Neural cell (in vitro differentiated cells): ENCODE data around the gene ZC3H15.

Source experiments
- CTCF ChIP-seq: fragments of 450-650 bp; IDR thresholded peaks from 2 replicates; pipeline ENCODE4 v1.5.1; 2014; ENCODE audit warnings: antibody characterized with exemption, mild to moderate bottlenecking, moderate library complexity; ENCODE audit not compliant: poor library complexity, severe bottlenecking
- EP300 ChIP-seq: fragments of 450-650 bp; conservative IDR thresholded peaks from 2 replicates; pipeline ENCODE4 v1.6.1; 2014; ENCODE audit warnings: antibody characterized with exemption, mild to moderate bottlenecking, moderate library complexity; ENCODE audit not compliant: poor library complexity, severe bottlenecking
- EZH2 ChIP-seq: fragments of 200-600, 300-800 bp; shearing (Covaris generic), sonication (generic); IDR thresholded peaks from 2 replicates; pipeline ENCODE4 v1.6.1; 2014; ENCODE audit warnings: antibody characterized with exemption, low read length, borderline replicate concordance, mild to moderate bottlenecking; ENCODE audit not compliant: insufficient read depth, poor library complexity, severe bottlenecking
- MXI1 ChIP-seq: fragments of 450-650 bp; conservative IDR thresholded peaks from 2 replicates; pipeline ENCODE4 v1.6.1; 2014; ENCODE audit warnings: antibody characterized with exemption, mild to moderate bottlenecking; ENCODE audit not compliant: poor library complexity, severe bottlenecking
- POLR2AphosphoS5 ChIP-seq: IDR thresholded peaks from 2 replicates; pipeline ENCODE4 v1.6.1; 2012
- RAD21 ChIP-seq: fragments of 450-650 bp; conservative IDR thresholded peaks from 2 replicates; pipeline ENCODE4 v1.6.1; 2014; ENCODE audit warnings: antibody characterized with exemption, mild to moderate bottlenecking, moderate library complexity
- REST ChIP-seq: IDR thresholded peaks from 2 replicates; pipeline ENCODE4 v1.6.1; 2012; ENCODE audit warnings: borderline replicate concordance
- TAF1 ChIP-seq: IDR thresholded peaks from 2 replicates; pipeline ENCODE4 v1.6.1; 2012; ENCODE audit warnings: low read depth

- TF ChIP-seq POLR2AphosphoS5 (no peak), REST (no peak), CTCF (peak; percentile 69), EZH2 (no peak), EP300 (no peak), RAD21 (peak; percentile 78), MXI1 (no peak), TAF1 (no peak)
These were observed 25.6 kb upstream of the ZC3H15 start for GRCh38 chr2:186460465-186460864.
